Measurements from ENCODE around the gene DCPS.
"Not testable (repeated sequence)": the region's sequence is repeated elsewhere in the genome, so short reads cannot be mapped to it uniquely, and the experiment has no call there.

Gene DCPS

GRCh38 chr11:126293726-126294125 lies 10.1 kb upstream of the DCPS start:
- no peak for DNase-seq

GRCh38 chr11:126297004-126297403 lies 6.9 kb upstream of the DCPS start:
- DNase-seq = no peak

- peak; percentile 60 for DNase-seq
Observed at GRCh38 chr11:126304457-126305075, 706 bp downstream of the DCPS start.

- no peak for DNase-seq
Observed at GRCh38 chr11:126305699-126306098, 1.8 kb downstream of the DCPS start.

GRCh38 chr11:126307706-126308105 lies 3.8 kb downstream of the DCPS start:
- DNase-seq = peak; percentile 65

GRCh38 chr11:126308271-126308671 lies 4.4 kb downstream of the DCPS start:
- DNase-seq = no peak

- DNase-seq = not testable (repeated sequence)
Observed at GRCh38 chr11:126308771-126309170, 4.9 kb downstream of the DCPS start.

- DNase-seq = peak; percentile 77
Observed at GRCh38 chr11:126310200-126310991, 6.5 kb downstream of the DCPS start.

GRCh38 chr11:126310992-126311310 lies 7.1 kb downstream of the DCPS start:
- DNase-seq = no peak

GRCh38 chr11:126311401-126312291 lies 7.8 kb downstream of the DCPS start:
- DNase-seq = no peak

GRCh38 chr11:126312961-126313360 lies 9.1 kb downstream of the DCPS start:
- DNase-seq = no peak

- no peak for DNase-seq
Observed at GRCh38 chr11:126313826-126314225, 10.0 kb downstream of the DCPS start.

- no peak for DNase-seq
Observed at GRCh38 chr11:126317432-126317755, 13.5 kb downstream of the DCPS start.

- DNase-seq = peak; percentile 72
Observed at GRCh38 chr11:126317756-126318573, 14.1 kb downstream of the DCPS start.

- DNase-seq = peak; percentile 17
Observed at GRCh38 chr11:126318574-126319373, 14.9 kb downstream of the DCPS start.

- no peak for DNase-seq
Observed at GRCh38 chr11:126319374-126319740, 15.5 kb downstream of the DCPS start.

GRCh38 chr11:126322996-126323395 lies 19.1 kb downstream of the DCPS start:
- DNase-seq = no peak

GRCh38 chr11:126327281-126328000 lies 23.6 kb downstream of the DCPS start:
- no peak for DNase-seq

- no peak for DNase-seq
Observed at GRCh38 chr11:126328001-126328390, 24.1 kb downstream of the DCPS start.

- peak; percentile 70 for DNase-seq
Observed at GRCh38 chr11:126328444-126328843, 24.6 kb downstream of the DCPS start.

- no peak for DNase-seq
Observed at GRCh38 chr11:126328938-126329643, 25.2 kb downstream of the DCPS start.
